C4-2B (cell line): ENCODE data around the gene DOCK10.

Source experiments
- ZFX ChIP-seq: fragments of 450-650 bp; IDR thresholded peaks from 2 replicates; pipeline ENCODE4 v1.6.1; 2017
- TF ChIP-seq, protein P1 (sequence below): fragments of 450-650 bp; conservative IDR thresholded peaks from 2 replicates; pipeline ENCODE4 v1.5.1; 2017; ENCODE audit warnings: mild to moderate bottlenecking

DNA sequence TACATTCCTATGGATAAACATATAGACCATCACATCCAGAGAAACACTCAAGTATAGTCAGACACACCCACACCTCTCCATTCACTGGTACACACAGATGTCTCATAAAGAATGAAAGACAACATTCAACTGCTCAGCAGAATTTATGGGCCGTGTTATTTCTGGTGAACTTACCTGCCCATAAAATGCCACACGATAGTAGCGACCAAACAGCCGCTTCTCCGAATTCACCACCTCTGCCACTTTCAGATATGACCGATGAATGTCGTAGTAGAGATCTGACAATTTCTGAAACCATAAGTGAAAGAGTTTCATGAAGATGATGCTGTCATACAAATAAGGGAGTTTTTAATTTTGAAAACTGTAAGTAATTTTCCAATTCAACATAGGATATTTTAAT lies 255.4 kb downstream of the DOCK10 start:
- TF ChIP-seq, protein P1, sequence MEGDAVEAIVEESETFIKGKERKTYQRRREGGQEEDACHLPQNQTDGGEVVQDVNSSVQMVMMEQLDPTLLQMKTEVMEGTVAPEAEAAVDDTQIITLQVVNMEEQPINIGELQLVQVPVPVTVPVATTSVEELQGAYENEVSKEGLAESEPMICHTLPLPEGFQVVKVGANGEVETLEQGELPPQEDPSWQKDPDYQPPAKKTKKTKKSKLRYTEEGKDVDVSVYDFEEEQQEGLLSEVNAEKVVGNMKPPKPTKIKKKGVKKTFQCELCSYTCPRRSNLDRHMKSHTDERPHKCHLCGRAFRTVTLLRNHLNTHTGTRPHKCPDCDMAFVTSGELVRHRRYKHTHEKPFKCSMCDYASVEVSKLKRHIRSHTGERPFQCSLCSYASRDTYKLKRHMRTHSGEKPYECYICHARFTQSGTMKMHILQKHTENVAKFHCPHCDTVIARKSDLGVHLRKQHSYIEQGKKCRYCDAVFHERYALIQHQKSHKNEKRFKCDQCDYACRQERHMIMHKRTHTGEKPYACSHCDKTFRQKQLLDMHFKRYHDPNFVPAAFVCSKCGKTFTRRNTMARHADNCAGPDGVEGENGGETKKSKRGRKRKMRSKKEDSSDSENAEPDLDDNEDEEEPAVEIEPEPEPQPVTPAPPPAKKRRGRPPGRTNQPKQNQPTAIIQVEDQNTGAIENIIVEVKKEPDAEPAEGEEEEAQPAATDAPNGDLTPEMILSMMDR = no peak
- TF ChIP-seq ZFX = no peak
